HG03457 (cell line): ENCODE measurements around the gene ZNF835.

Experiments used
- ATAC-seq: cut with Tn5 transposase; IDR thresholded peaks from one replicate; pipeline ENCODE4 v1.9.1; 2021; ENCODE audit warnings: moderate number of reproducible peaks; ENCODE audit not compliant: unreplicated experiment

The ZNF835 gene

GRCh38 chr19:56664511-56664910, 7.0 kb downstream of the ZNF835 start:
- ATAC-seq = no peak

- ATAC-seq = no peak
Observed at GRCh38 chr19:56663931-56664500, 7.5 kb downstream of the ZNF835 start.

- ATAC-seq = no peak
Observed at GRCh38 chr19:56661248-56661647, 10.3 kb downstream of the ZNF835 start.

- no peak for ATAC-seq
Observed at GRCh38 chr19:56660381-56661107, 11.0 kb downstream of the ZNF835 start.

- ATAC-seq = no peak
Observed at GRCh38 chr19:56654151-56654550, 17.4 kb downstream of the ZNF835 start.

GRCh38 chr19:56643460-56643955, 28.0 kb downstream of the ZNF835 start:
- ATAC-seq = no peak

GRCh38 chr19:56642711-56643459, 28.7 kb downstream of the ZNF835 start, which contains the start of gene SMIM17:
Gene SMIM17 (plus strand): TSS chr19:56643159. CDS start chr19:56645668, 2,509 bp downstream.
- ATAC-seq = no peak

GRCh38 chr19:56639217-56639616, 32.3 kb downstream of the ZNF835 start:
- ATAC-seq = no peak

GRCh38 chr19:56637976-56638555, 33.5 kb downstream of the ZNF835 start:
- no peak for ATAC-seq

GRCh38 chr19:56633021-56633420, 38.5 kb downstream of the ZNF835 start:
- ATAC-seq = no peak

GRCh38 chr19:56625708-56626107, 45.8 kb downstream of the ZNF835 start:
- ATAC-seq = no peak

GRCh38 chr19:56623006-56623405, 48.6 kb downstream of the ZNF835 start:
- no peak for ATAC-seq

- no peak for ATAC-seq
Observed at GRCh38 chr19:56622374-56622773, 49.2 kb downstream of the ZNF835 start.

GRCh38 chr19:56619121-56619520, 52.4 kb downstream of the ZNF835 start:
- ATAC-seq = no peak

GRCh38 chr19:56617531-56617930, 54.0 kb downstream of the ZNF835 start:
- no peak for ATAC-seq

- ATAC-seq = no peak
Observed at GRCh38 chr19:56613639-56614038, 57.9 kb downstream of the ZNF835 start.

- ATAC-seq = no peak
Observed at GRCh38 chr19:56612737-56613136, 58.8 kb downstream of the ZNF835 start.
